Right lobe of liver (tissue), 6 donors: ENCODE measurements around the gene TMEM38B. TPM values are rescaled to one million over a fixed set of nuclear protein-coding genes. Genes with fewer than 3 reads are reported as not detected.
A peak's percentile ranks its signal among the peaks of the same experiment; 100 is the strongest.

Experiments
- ATAC-seq, 4 donors: fragments of 200-7000 bp; cut with Tn5 transposase; one replicate each; pipeline ENCODE4 v1.9.1; 2020; ENCODE audit warnings: mild to moderate bottlenecking in 4 of 4, moderate library complexity in 4 of 4
- DNase-seq, 3 donors: peaks; one replicate each; pipeline ENCODE4 v3.0.0-alpha.2; 2020
- H3K27ac ChIP-seq, 3 donors: fragments of 200-600 bp; one replicate each; pipeline ENCODE4 v1.8.0; 2022
- H3K27me3 ChIP-seq, 2 donors: fragments of 200-600 bp; one replicate each; pipeline ENCODE4 v1.8.0; 2022
- H3K36me3 ChIP-seq, 4 donors: fragments of 200-600 bp; sonication (generic) in 1 of 4; one replicate each; pipeline versions ENCODE4 v1.5.1 to v1.8.0; 2017 to 2022; ENCODE audit warnings: control low read depth in 1 of 4
- H3K4me1 ChIP-seq, 4 donors: fragments of 200-600 bp; sonication (generic) in 1 of 4; one replicate each; pipeline versions ENCODE4 v1.5.1 to v1.8.0; 2017 to 2022; ENCODE audit warnings: control low read depth in 1 of 4
- H3K4me3 ChIP-seq, 3 donors: fragments of 200-600 bp; one replicate each; pipeline ENCODE4 v1.8.0; 2022
- H3K9me3 ChIP-seq, 4 donors: fragments of 200-600 bp; sonication (generic) in 1 of 4; one replicate each; pipeline versions ENCODE4 v1.5.1 to v1.8.0; 2017 to 2022; ENCODE audit warnings: control low read depth in 1 of 4
- POLR2A ChIP-seq: fragments of 450-650 bp; IDR thresholded peaks from one replicate; pipeline ENCODE4 v1.6.1; 2017; ENCODE audit warnings: antibody characterized with exemption, mild to moderate bottlenecking
- whole genome bisulfite sequencing: methylation state at CpG from one replicate; pipeline ENCODE4 v1.1.6; 2018; ENCODE audit warnings: low coverage, low lambda C conversion rate; ENCODE audit not compliant: insufficient coverage; ENCODE audit errors: missing lambda C conversion rate; 5-methylcytosine and 5-hydroxymethylcytosine counted together
- intact Hi-C, 2 donors: fragments of 100-400 bp; cut with DNase I; formaldehyde crosslinking; loops; one replicate each; pipeline versions ENCODE4 v1.11.2 to v1.14.1; 2022
- total RNA-seq, 6 experiments: library from RNA; depleted of rRNA in 2 of 6; stranded (reverse); fragments of >200 nt in 2 of 6; fragmentation: NEBNext Ultra II Directional in 3 of 6; extraction: Animal tissue kit (Norgen Biotek cat#: 25700) in 3 of 6; gene quantifications; one replicate each; pipeline versions ENCODE4 v1.1.0 to v1.2.4, GENCODE V29; 2016 to 2023
- TF ChIP-seq, protein P1 (sequence below), 4 donors: fragments of 200-600 bp in 3 of 4; fragments of 450-650 bp in 1 of 4; IDR thresholded peaks; one replicate each; pipeline versions ENCODE4 v1.5.1 to v1.8.0; 2016 to 2022; ENCODE audit warnings: antibody characterized with exemption in 4 of 4, mild to moderate bottlenecking in 2 of 4
- donor health status: DM: no; HTN: yes; CAD: no.
- donor health status: DM: no; HTN: no; CAD: no.
- donor health status: DM: no; HTN: no; CAD: no.
- donor health status: DM: no; HTN: yes; CAD: no.
- donor health status: DM: no; HTN: yes; CAD: no.

The TMEM38B gene
- total RNA-seq, 6 experiments from 2014 or later, result 9.5 to 16.9 (median 11.9) TPM

DNA sequence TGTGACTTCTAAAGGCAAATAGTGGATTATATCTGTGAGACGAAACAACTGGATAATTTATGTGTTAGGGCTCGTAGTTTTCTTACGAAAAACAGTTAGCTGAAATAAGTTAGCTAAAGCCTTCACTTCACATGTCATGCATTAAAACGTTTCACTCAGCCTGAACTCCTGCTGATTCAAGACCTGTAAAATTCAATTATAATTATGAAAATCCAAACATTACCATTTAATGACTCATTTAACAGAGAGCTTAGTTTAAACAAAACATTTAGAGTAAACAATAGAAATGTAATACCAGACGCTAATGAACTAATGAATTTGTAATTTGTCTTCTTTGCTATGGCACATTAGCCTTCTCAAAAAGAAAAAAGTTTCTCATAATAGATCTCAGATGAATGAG is 30.4 kb upstream of the TMEM38B start:
- ATAC-seq, result no peak
- Histone ChIP-seq H3K27ac (no peak overlapping the region), H3K36me3 (no peaks in the 10 kb centered on the region), H3K4me1 (peaks cover 0 to 7% (median 0%) of the 10 kb centered on the region in 4 donors), H3K27me3 (no peaks in the 10 kb centered on the region), H3K9me3 (no peaks in the 10 kb centered on the region), H3K4me3 (no peak overlapping the region)
- TF ChIP-seq, protein P1, sequence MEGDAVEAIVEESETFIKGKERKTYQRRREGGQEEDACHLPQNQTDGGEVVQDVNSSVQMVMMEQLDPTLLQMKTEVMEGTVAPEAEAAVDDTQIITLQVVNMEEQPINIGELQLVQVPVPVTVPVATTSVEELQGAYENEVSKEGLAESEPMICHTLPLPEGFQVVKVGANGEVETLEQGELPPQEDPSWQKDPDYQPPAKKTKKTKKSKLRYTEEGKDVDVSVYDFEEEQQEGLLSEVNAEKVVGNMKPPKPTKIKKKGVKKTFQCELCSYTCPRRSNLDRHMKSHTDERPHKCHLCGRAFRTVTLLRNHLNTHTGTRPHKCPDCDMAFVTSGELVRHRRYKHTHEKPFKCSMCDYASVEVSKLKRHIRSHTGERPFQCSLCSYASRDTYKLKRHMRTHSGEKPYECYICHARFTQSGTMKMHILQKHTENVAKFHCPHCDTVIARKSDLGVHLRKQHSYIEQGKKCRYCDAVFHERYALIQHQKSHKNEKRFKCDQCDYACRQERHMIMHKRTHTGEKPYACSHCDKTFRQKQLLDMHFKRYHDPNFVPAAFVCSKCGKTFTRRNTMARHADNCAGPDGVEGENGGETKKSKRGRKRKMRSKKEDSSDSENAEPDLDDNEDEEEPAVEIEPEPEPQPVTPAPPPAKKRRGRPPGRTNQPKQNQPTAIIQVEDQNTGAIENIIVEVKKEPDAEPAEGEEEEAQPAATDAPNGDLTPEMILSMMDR (IDR thresholded peaks at IDR 0.05), result no peak
- TF ChIP-seq POLR2A, result no peak
- intact Hi-C loops, result no loop called here
- DNase-seq, result no peak
- 81% methylated on average over 5 of the region's 5 CpGs for WGBS

DNA sequence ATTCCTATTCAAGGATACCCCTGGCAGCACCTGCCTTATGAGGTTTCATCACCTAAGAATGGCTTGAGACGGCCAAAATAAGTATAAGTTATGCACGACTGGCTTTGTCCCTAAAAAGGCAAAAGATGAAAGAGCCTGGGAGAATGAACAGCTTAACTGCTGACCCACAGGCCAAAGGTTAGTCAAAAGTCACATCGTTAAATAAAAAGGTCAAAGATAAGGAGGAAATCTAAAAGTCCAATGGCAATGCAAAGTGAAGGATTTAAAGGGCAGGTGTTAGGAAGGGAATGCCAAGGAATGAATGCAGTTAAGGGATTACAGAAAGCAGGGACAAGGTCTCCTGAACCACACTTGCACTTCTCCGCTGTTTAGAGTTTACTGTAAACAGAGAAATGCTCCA is 26.5 kb upstream of the TMEM38B start:
- DNase-seq, result no peak
- peak in 3 of 4 donors; percentile 47 to 65 (median 54) for ATAC-seq
- 39% methylated on average over 4 of the region's 4 CpGs for WGBS
- no peak for TF ChIP-seq POLR2A
- TF ChIP-seq, protein P1 (IDR thresholded peaks at IDR 0.05), result no peak
- no peaks in the 10 kb centered on the region for H3K9me3 ChIP-seq
- H3K27ac ChIP-seq, result no peak overlapping the region
- H3K27me3 ChIP-seq, result no peaks in the 10 kb centered on the region
- H3K4me3 ChIP-seq, result no peak overlapping the region
- intact Hi-C loops, result no loop called here
- H3K36me3 ChIP-seq, result no peaks in the 10 kb centered on the region
- H3K4me1 ChIP-seq, result peaks cover 0 to 26% (median 1%) of the 10 kb centered on the region in 4 donors

DNA sequence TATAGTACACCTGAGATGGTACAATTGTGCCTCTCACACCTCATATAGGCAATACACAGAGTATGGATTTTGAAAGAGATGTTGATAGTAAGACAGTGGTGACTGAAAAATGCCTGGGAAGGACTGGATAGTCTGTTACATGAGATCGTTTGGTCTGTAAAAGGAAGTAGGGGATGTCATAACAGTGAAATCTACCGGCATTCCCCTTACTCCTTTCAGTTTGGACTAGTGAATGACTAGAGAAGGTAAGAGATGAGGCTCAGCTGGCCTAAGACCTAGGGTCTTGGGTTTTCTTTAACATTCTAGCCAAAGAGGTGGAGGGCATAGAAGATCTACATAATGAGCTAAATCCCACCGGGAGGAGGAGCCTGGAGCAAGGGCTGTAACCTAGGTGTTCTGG is 24.0 kb upstream of the TMEM38B start:
- no peak overlapping the region for H3K4me3 ChIP-seq
- ATAC-seq (peak in 1 of 4 donors; percentile 6), DNase-seq (no peak)
- H3K36me3 ChIP-seq, result no peaks in the 10 kb centered on the region
- no peaks in the 10 kb centered on the region for H3K9me3 ChIP-seq
- TF ChIP-seq, protein P1 (IDR thresholded peaks at IDR 0.05), result no peak
- no peak for TF ChIP-seq POLR2A
- H3K4me1 ChIP-seq, result peaks cover 0 to 35% (median 2%) of the 10 kb centered on the region in 4 donors
- no peaks in the 10 kb centered on the region for H3K27me3 ChIP-seq
- 55% methylated on average over 3 of the region's 3 CpGs for WGBS
- H3K27ac ChIP-seq, result no peak overlapping the region
- intact Hi-C loops, result no loop called here

DNA sequence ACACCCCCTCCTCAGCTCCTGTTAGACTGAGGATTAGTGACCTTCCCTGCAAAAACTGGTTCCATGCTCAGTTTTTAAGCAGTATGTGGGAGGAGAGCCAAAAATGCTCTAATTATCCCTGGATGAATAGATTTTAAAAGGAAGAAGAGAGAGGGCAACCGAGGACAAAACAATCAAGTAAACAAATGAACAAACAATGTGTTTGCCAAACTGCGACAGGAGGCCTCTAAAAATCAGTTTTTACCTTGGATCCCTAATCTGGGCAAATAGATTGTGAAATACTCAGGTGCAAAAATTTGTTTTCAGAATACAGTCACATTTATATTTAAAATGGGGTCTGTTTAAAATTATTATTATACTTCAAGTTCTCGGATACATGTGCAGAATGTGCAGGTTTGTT is 23.6 kb upstream of the TMEM38B start:
- Histone ChIP-seq H3K4me1 (peaks cover 0 to 35% (median 2%) of the 10 kb centered on the region in 4 donors), H3K36me3 (no peaks in the 10 kb centered on the region), H3K4me3 (no peak overlapping the region), H3K27ac (no peak overlapping the region), H3K27me3 (no peaks in the 10 kb centered on the region), H3K9me3 (no peaks in the 10 kb centered on the region)
- 35% methylated on average over 3 of the region's 3 CpGs for WGBS
- DNase-seq (no peak), ATAC-seq (peak in 3 of 4 donors; percentile 57 to 66 (median 60))
- no peak for TF ChIP-seq POLR2A
- TF ChIP-seq, protein P1 (IDR thresholded peaks at IDR 0.05), result no peak
- intact Hi-C loops, result no loop called here

DNA sequence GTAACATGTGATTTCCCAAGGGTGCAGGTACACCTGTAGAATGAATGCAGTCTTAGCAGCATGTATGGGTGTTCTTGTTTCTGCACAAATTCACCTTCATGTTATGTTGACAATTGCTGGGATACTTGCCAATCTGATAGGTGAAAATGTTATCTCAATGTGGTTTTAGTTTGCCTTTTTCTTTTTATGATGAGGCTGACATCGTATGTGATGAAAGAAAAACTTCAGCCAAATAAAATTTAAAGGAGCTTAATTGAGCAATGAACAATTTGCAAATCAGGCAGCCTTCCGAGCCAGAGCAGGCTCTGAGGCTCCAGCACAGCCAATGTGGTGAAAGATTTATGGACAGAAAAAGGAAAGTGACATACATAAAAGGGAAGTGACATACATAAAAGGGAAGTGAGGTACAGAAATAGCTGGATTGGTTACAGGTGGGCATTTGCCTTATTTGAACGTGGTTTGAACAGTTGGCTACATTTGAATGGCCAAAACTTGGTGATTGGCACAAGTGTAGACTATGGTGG is 21.6 kb upstream of the TMEM38B start:
- no peak overlapping the region for H3K27ac ChIP-seq
- no peak for DNase-seq
- peak in 3 of 4 donors; percentile 8 to 29 (median 24) for ATAC-seq
- WGBS, result 21% methylated on average over 3 of the region's 3 CpGs
- no peaks in the 10 kb centered on the region for H3K36me3 ChIP-seq
- H3K4me3 ChIP-seq, result no peak overlapping the region
- H3K27me3 ChIP-seq, result no peaks in the 10 kb centered on the region
- TF ChIP-seq POLR2A, result no peak
- TF ChIP-seq, protein P1 (IDR thresholded peaks at IDR 0.05), result no peak
- no peaks in the 10 kb centered on the region for H3K9me3 ChIP-seq
- intact Hi-C loops, result no loop called here
- H3K4me1 ChIP-seq, result peaks cover 0 to 33% (median 2%) of the 10 kb centered on the region in 4 donors
